ENCODE measurements around the gene EIF6. TPM values are rescaled to one million over a fixed set of nuclear protein-coding genes. Genes with fewer than 3 reads are reported as not detected.

EIF6 gene
- total and polyA plus RNA-seq, 2 donors (not counting 1 experiment from before 2014, with no cell fraction given) = 74.1 to 81.2 TPM

GRCh38 chr20:35318502-35319157, 34.1 kb upstream of the EIF6 start:
- no peaks in the 10 kb centered on the region for H3K4me1 ChIP-seq (ENCODE audit: control insufficient read depth in 2 of 2, insufficient read depth in 2 of 2, low read length in 2 of 2)
- H3K4me2 ChIP-seq (replicated peaks; ENCODE audit: low read depth, low read length, poor library complexity, severe bottlenecking) = no peak overlapping the region
- no peak for ATAC-seq (ENCODE audit: low read depth)

More at GRCh38 chr20:35318502-35319157, 34.1 kb upstream of the EIF6 start:
- H4K20me1 ChIP-seq (ENCODE audit: control insufficient read depth, insufficient read depth, low read length, poor library complexity, severe bottlenecking) = no peaks in the 10 kb centered on the region
- H3K27ac ChIP-seq (ENCODE audit: low read length in 2 of 2) = no peak overlapping the region
- no peak for DNase-seq
- no peak for TF ChIP-seq EZH2 (IDR thresholded peaks at IDR 0.05; ENCODE audit: borderline replicate concordance, insufficient read depth, low read depth, low read length, poor library complexity, severe bottlenecking)
- TF ChIP-seq, protein P1, sequence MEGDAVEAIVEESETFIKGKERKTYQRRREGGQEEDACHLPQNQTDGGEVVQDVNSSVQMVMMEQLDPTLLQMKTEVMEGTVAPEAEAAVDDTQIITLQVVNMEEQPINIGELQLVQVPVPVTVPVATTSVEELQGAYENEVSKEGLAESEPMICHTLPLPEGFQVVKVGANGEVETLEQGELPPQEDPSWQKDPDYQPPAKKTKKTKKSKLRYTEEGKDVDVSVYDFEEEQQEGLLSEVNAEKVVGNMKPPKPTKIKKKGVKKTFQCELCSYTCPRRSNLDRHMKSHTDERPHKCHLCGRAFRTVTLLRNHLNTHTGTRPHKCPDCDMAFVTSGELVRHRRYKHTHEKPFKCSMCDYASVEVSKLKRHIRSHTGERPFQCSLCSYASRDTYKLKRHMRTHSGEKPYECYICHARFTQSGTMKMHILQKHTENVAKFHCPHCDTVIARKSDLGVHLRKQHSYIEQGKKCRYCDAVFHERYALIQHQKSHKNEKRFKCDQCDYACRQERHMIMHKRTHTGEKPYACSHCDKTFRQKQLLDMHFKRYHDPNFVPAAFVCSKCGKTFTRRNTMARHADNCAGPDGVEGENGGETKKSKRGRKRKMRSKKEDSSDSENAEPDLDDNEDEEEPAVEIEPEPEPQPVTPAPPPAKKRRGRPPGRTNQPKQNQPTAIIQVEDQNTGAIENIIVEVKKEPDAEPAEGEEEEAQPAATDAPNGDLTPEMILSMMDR (IDR thresholded peaks at IDR 0.05) = no peak
- intact Hi-C loops (cut with micrococcal nuclease) = no loop called here
- no peaks in the 10 kb centered on the region for H3K9me3 ChIP-seq (ENCODE audit: control extremely low read depth in 1 of 3, control insufficient read depth in 2 of 3, insufficient read depth in 1 of 3, low read length in 2 of 3)
- H3K4me3 ChIP-seq (ENCODE audit: control extremely low read depth in 1 of 5, extremely low read depth in 1 of 5, insufficient read depth in 1 of 5, low read depth in 2 of 5, low read length in 4 of 5) = no peak overlapping the region
- POLR2A ChIA-PET = no interaction called here
- CTCF ChIA-PET = interaction anchor here (1.2 to 1.8 kb wide), 2 partner anchors 16 to 25 kb away, joined by 3 to 7 read pairs; no protein-coding TSS in a partner anchor
- 96% methylated on average over 5 of the region's 6 CpGs for WGBS (ENCODE audit: insufficient coverage)
- H3K9ac ChIP-seq (ENCODE audit: low read length) = no peak overlapping the region
- no peaks in the 10 kb centered on the region for H3K4me1 Mint-ChIP-seq
- H3K27me3 ChIP-seq (replicated peaks in 1 of 4; ENCODE audit: control extremely low read depth in 1 of 4, control insufficient read depth in 3 of 4, insufficient read depth in 4 of 4, low read length in 3 of 4) = no peaks in the 10 kb centered on the region
- H3K4me3 Mint-ChIP-seq = no peak overlapping the region
- H3K36me3 ChIP-seq (replicated peaks in 1 of 2; ENCODE audit: control extremely low read depth in 1 of 2, control insufficient read depth in 1 of 2, extremely low read depth in 1 of 2, insufficient read depth in 2 of 2, low read length in 1 of 2) = peaks cover 0 to 7% of the 10 kb centered on the region in 2 experiments
- H3K27me3 Mint-ChIP-seq = no peaks in the 10 kb centered on the region
- no peak overlapping the region for H2AFZ ChIP-seq (ENCODE audit: insufficient read depth, low read depth, low read length, poor library complexity, severe bottlenecking)
- no peak overlapping the region for H3K27ac Mint-ChIP-seq
- H3K9me3 Mint-ChIP-seq (ENCODE audit: insufficient read depth) = no peaks in the 10 kb centered on the region
- no peaks in the 10 kb centered on the region for H3K79me2 ChIP-seq (ENCODE audit: control insufficient read depth, insufficient read depth, low read length)

All from B cell (primary cell).